A673 (cell line): ENCODE results near the gene ICAM2.

ENCODE experiments used
- EZH2 ChIP-seq: fragments of 200-600 bp; sonication (generic); IDR thresholded peaks from 2 replicates; pipeline ENCODE4 v1.6.1; 2017; ENCODE audit warnings: borderline replicate concordance, low read depth, mild to moderate bottlenecking, mixed read lengths, antibody characterized with exemption, low read length; ENCODE audit not compliant: poor library complexity, severe bottlenecking
- TF ChIP-seq, protein P1 (sequence below): fragments of 300-800, 200-600 bp; sonication (generic); conservative IDR thresholded peaks from 2 replicates; pipeline ENCODE4 v1.5.1; 2017; ENCODE audit warnings: low read depth, mild to moderate bottlenecking, antibody characterized with exemption, low read length, moderate library complexity, mixed read lengths

- TF ChIP-seq, protein P1, sequence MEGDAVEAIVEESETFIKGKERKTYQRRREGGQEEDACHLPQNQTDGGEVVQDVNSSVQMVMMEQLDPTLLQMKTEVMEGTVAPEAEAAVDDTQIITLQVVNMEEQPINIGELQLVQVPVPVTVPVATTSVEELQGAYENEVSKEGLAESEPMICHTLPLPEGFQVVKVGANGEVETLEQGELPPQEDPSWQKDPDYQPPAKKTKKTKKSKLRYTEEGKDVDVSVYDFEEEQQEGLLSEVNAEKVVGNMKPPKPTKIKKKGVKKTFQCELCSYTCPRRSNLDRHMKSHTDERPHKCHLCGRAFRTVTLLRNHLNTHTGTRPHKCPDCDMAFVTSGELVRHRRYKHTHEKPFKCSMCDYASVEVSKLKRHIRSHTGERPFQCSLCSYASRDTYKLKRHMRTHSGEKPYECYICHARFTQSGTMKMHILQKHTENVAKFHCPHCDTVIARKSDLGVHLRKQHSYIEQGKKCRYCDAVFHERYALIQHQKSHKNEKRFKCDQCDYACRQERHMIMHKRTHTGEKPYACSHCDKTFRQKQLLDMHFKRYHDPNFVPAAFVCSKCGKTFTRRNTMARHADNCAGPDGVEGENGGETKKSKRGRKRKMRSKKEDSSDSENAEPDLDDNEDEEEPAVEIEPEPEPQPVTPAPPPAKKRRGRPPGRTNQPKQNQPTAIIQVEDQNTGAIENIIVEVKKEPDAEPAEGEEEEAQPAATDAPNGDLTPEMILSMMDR = no peak
- TF ChIP-seq EZH2 = no peak
These were observed 35.6 kb downstream of the ICAM2 start for GRCh38 chr17:63984651-63985386.
